Kidney epithelial cell (primary cell): ENCODE data around the gene UBE2G1. TPM values are rescaled to one million over a fixed set of nuclear protein-coding genes. Genes with fewer than 3 reads are reported as not detected.

ENCODE experiments used
- DNase-seq: peaks from one replicate; pipeline ENCODE4 v3.0.0-alpha.2; 2010; ENCODE audit warnings: low read depth
- H3K27me3 ChIP-seq: 2 replicates; pipeline ENCODE4 v1.6.0; 2011; ENCODE audit warnings: low read length; ENCODE audit not compliant: control insufficient read depth, insufficient read depth
- H3K36me3 ChIP-seq: 2 replicates; pipeline ENCODE4 v1.5.1; 2011; ENCODE audit warnings: low read length; ENCODE audit not compliant: control insufficient read depth, insufficient read depth
- H3K4me3 ChIP-seq: 2 replicates; pipeline ENCODE4 v1.5.1; 2011; ENCODE audit warnings: low read depth, mild to moderate bottlenecking, control low read depth, low read length
- total RNA-seq: library from RNA; depleted of rRNA; stranded (reverse); fragments of >200 nt; gene quantifications from 2 replicates; pipeline ENCODE4 v1.2.3, GENCODE V29; 2015
- TF ChIP-seq, protein P1 (sequence below): IDR thresholded peaks from 2 replicates; pipeline ENCODE4 v1.5.1; 2011; ENCODE audit warnings: mild to moderate bottlenecking, moderate library complexity, low read length, control low read depth, inconsistent platforms; ENCODE audit not compliant: insufficient read depth, poor library complexity, severe bottlenecking

Gene UBE2G1
- total RNA-seq, 1 donor from 2014 or later = 57.3 TPM

DNA sequence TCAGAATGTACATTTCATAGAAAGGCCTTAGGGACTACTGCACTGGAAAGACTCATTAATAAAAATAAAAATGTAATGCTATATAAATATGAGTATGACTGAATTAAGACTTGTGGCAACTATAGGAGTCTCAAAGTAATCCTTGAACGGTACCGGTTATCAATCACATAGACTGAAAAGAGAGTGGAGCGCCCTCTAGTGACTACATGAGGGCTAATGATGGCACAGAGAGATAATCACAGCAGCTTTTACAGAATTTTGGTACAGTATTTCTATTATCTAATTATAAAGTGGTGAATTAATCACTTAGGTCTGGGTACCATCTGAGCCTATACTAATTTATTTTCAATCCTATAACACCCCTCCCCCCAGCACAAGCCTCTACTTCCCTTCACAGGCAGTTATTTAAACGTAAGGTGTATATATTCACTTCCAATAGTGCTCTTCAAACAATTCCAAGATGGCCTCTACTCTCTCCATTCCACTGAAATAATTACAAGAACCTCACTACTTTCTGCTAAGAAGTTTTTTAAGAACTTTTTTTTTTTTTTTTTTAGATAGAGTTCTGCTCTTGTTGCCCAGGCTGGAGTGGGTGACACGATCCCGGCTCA is 62.0 kb downstream of the UBE2G1 start:
- no peak for DNase-seq

DNA sequence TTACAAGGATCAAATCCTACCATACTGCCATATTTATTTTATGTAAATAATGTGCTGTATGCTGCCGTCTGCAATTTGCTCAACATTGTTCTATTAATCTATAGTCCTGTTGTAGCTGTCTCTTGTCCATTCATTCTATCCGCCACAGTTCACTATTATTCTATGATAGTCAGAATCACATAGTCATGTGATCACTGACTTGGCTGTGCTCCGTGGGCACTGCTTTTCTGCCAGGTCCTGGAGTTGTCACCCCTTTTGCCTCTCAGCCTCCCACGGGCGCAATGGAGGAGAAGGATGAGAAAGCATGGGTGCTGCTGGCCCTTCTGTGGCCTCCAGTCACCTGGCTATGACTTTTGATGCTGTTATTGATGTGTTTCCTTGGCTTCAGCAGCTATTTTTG is 65.4 kb downstream of the UBE2G1 start:
- TF ChIP-seq, protein P1, sequence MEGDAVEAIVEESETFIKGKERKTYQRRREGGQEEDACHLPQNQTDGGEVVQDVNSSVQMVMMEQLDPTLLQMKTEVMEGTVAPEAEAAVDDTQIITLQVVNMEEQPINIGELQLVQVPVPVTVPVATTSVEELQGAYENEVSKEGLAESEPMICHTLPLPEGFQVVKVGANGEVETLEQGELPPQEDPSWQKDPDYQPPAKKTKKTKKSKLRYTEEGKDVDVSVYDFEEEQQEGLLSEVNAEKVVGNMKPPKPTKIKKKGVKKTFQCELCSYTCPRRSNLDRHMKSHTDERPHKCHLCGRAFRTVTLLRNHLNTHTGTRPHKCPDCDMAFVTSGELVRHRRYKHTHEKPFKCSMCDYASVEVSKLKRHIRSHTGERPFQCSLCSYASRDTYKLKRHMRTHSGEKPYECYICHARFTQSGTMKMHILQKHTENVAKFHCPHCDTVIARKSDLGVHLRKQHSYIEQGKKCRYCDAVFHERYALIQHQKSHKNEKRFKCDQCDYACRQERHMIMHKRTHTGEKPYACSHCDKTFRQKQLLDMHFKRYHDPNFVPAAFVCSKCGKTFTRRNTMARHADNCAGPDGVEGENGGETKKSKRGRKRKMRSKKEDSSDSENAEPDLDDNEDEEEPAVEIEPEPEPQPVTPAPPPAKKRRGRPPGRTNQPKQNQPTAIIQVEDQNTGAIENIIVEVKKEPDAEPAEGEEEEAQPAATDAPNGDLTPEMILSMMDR = no peak
- Histone ChIP-seq H3K27me3 (no peaks in the 10 kb centered on the region), H3K4me3 (no peak overlapping the region), H3K36me3 (no peaks in the 10 kb centered on the region)
- DNase-seq = no peak

More for the DNA sequence above, 62.0 kb downstream of the UBE2G1 start:
- Histone ChIP-seq H3K4me3 (no peak overlapping the region), H3K27me3 (no peaks in the 10 kb centered on the region), H3K36me3 (no peaks in the 10 kb centered on the region)
- TF ChIP-seq, protein P1 = peak; percentile 85

DNA sequence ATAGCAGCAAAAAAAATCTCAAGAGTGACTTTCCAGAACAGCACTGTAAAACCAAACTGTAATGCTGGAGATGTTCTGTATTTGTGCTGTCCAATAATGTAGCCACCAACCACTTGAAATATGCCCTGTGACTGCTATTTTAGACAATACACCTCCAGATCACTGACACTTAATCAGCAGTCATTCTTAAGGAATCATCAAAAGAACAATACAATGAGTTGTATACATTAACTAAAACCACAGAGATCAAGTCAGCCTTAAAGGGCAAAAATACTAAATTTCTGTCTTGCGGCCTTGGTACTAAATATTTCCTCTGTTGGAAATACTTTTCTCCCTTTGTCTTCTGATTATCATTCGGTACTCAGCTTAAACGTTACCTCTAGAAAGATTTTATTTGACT is 69.1 kb downstream of the UBE2G1 start:
- TF ChIP-seq, protein P1 = no peak
- no peak for DNase-seq
- no peak overlapping the region for H3K4me3 ChIP-seq
- H3K36me3 ChIP-seq = no peaks in the 10 kb centered on the region
- no peaks in the 10 kb centered on the region for H3K27me3 ChIP-seq

DNA sequence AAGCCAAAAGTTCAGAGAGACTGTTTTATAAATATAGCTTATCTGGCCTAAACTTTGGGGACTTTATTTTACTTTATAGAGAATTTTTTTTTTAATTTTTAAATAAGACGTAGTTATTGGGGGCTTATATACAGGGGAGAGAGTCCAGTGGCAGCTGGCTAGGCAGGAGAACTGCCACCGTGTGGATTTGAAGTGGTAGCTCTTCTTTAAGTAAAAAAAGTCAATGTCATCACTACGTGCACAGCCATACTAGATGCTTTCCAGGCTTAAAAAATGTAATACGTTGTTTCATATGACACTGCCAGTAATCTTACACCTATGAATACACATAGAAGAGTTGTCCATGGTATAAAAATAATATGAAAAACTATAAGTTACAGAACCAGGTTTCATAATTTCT is 70.8 kb downstream of the UBE2G1 start:
- no peak for DNase-seq
- Histone ChIP-seq H3K27me3 (no peaks in the 10 kb centered on the region), H3K36me3 (no peaks in the 10 kb centered on the region), H3K4me3 (no peak overlapping the region)
- TF ChIP-seq, protein P1 = no peak

DNA sequence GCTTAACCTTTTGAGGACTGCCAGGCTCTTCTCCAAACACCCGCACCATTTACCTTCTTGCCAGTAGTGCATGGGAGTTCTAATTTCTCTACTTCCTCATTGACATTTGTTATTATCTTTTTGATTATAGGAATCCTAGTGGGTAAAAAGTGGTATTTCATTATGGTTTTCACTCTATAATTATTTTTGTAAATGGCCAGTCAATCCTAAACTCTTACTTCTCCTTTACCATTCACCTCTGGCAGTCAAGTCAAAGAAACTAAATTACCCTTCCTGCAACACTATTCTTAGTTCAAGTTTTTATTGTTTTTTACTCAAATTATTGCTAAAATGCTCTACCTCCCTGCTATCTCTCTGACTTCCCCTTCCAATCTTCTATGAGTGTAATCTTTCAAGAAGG is 72.9 kb downstream of the UBE2G1 start:
- Histone ChIP-seq H3K4me3 (no peak overlapping the region), H3K27me3 (no peaks in the 10 kb centered on the region), H3K36me3 (no peaks in the 10 kb centered on the region)
- no peak for DNase-seq
- TF ChIP-seq, protein P1 = no peak

DNA sequence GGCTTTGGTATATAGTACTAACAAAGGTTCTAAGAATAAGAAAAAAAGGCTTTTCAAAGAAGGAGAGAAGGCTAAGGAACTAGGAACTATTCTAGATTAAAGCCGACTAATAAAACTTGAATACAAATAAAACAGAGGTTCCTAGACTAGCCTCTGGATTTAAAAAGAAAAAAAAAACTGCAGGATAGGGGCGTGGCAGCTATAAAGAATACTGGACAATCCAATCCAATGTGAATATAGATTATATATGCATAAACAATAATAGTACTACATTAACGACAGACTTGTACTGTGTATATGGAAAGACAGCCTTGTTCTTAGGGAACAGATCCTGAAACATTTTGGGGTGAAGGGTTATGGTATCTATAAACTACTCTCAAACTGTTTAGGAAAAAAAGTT is 78.8 kb downstream of the UBE2G1 start:
- Histone ChIP-seq H3K36me3 (no peaks in the 10 kb centered on the region), H3K4me3 (no peak overlapping the region), H3K27me3 (no peaks in the 10 kb centered on the region)
- TF ChIP-seq, protein P1 = no peak
- no peak for DNase-seq
